GM23338 (cell line): ENCODE data around the gene NSRP1.
"Not testable (repeated sequence)": the region's sequence is repeated elsewhere in the genome, so short reads cannot be mapped to it uniquely, and the experiment has no call there.

Experiments
- CREB1 ChIP-seq: fragments of 250-450 bp; sonication (Bioruptor Pico); IDR thresholded peaks from 2 replicates; pipeline ENCODE4 v1.5.0; 2020; ENCODE audit warnings: low read depth, mild to moderate bottlenecking, moderate library complexity
- EZH2 ChIP-seq: fragments of 200-600 bp; sonication (generic); IDR thresholded peaks from one replicate; pipeline ENCODE4 v1.8.0; 2017; ENCODE audit warnings: antibody characterized with exemption, mild to moderate bottlenecking, low read depth; ENCODE audit not compliant: unreplicated experiment
- JUNB ChIP-seq: IDR thresholded peaks from one replicate; pipeline ENCODE4 v1.6.1; 2016; ENCODE audit warnings: antibody characterized with exemption; ENCODE audit not compliant: unreplicated experiment
- POLR2AphosphoS5 ChIP-seq: IDR thresholded peaks from 2 replicates; pipeline ENCODE4 v1.6.1; 2016; ENCODE audit warnings: antibody characterized with exemption, low read depth
- STAT1 ChIP-seq: IDR thresholded peaks from one replicate; pipeline ENCODE4 v1.6.1; 2016; ENCODE audit warnings: antibody characterized with exemption; ENCODE audit not compliant: unreplicated experiment
- TF ChIP-seq, protein P1 (sequence below), 2 experiments: fragments of 200-600 bp in 1 of 2; sonication (generic) in 1 of 2; conservative IDR thresholded peaks; 2 replicates each; pipeline versions ENCODE4 v1.5.1 to v1.6.1; 2016 to 2017; ENCODE audit warnings: antibody characterized with exemption in 2 of 2, low read depth in 2 of 2, mild to moderate bottlenecking in 2 of 2, moderate library complexity in 1 of 2
- TF ChIP-seq, protein P2 (sequence below): IDR thresholded peaks from one replicate; pipeline ENCODE4 v1.6.1; 2018; ENCODE audit warnings: antibody characterized with exemption; ENCODE audit not compliant: unreplicated experiment

- TF ChIP-seq, protein P1, sequence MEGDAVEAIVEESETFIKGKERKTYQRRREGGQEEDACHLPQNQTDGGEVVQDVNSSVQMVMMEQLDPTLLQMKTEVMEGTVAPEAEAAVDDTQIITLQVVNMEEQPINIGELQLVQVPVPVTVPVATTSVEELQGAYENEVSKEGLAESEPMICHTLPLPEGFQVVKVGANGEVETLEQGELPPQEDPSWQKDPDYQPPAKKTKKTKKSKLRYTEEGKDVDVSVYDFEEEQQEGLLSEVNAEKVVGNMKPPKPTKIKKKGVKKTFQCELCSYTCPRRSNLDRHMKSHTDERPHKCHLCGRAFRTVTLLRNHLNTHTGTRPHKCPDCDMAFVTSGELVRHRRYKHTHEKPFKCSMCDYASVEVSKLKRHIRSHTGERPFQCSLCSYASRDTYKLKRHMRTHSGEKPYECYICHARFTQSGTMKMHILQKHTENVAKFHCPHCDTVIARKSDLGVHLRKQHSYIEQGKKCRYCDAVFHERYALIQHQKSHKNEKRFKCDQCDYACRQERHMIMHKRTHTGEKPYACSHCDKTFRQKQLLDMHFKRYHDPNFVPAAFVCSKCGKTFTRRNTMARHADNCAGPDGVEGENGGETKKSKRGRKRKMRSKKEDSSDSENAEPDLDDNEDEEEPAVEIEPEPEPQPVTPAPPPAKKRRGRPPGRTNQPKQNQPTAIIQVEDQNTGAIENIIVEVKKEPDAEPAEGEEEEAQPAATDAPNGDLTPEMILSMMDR (conservative IDR thresholded peaks at IDR 0.05; ENCODE audit: low read depth in 2 of 2): not testable (repeated sequence)
- not testable (repeated sequence) for TF ChIP-seq EZH2; POLR2AphosphoS5; STAT1; JUNB; CREB1 (CRISPR knock-in tag)
- TF ChIP-seq, protein P2, sequence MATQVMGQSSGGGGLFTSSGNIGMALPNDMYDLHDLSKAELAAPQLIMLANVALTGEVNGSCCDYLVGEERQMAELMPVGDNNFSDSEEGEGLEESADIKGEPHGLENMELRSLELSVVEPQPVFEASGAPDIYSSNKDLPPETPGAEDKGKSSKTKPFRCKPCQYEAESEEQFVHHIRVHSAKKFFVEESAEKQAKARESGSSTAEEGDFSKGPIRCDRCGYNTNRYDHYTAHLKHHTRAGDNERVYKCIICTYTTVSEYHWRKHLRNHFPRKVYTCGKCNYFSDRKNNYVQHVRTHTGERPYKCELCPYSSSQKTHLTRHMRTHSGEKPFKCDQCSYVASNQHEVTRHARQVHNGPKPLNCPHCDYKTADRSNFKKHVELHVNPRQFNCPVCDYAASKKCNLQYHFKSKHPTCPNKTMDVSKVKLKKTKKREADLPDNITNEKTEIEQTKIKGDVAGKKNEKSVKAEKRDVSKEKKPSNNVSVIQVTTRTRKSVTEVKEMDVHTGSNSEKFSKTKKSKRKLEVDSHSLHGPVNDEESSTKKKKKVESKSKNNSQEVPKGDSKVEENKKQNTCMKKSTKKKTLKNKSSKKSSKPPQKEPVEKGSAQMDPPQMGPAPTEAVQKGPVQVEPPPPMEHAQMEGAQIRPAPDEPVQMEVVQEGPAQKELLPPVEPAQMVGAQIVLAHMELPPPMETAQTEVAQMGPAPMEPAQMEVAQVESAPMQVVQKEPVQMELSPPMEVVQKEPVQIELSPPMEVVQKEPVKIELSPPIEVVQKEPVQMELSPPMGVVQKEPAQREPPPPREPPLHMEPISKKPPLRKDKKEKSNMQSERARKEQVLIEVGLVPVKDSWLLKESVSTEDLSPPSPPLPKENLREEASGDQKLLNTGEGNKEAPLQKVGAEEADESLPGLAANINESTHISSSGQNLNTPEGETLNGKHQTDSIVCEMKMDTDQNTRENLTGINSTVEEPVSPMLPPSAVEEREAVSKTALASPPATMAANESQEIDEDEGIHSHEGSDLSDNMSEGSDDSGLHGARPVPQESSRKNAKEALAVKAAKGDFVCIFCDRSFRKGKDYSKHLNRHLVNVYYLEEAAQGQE: not testable (repeated sequence)
Measured at GRCh38 chr17:30087431-30087830, 29.2 kb upstream of the NSRP1 start.
